Liver (tissue), 9 donors: ENCODE data around the gene PPP2R2D. TPM values are rescaled to one million over a fixed set of nuclear protein-coding genes. Genes with fewer than 3 reads are reported as not detected.

Source experiments
- DNase-seq: peaks from one replicate; pipeline ENCODE4 v3.0.0-alpha.2; 2017; ENCODE audit warnings: low spot score
- H3K27ac ChIP-seq, 2 donors: one replicate each; pipeline ENCODE4 v1.7.0; 2013; ENCODE audit warnings: inconsistent platforms in 2 of 2, low read length in 2 of 2, control low read depth in 1 of 2, low read depth in 1 of 2, mild to moderate bottlenecking in 1 of 2
- H3K27me3 ChIP-seq, 4 donors: one replicate each; pipeline versions ENCODE4 v1.6.1 to v1.7.0; 2013; ENCODE audit warnings: low read length in 3 of 4, inconsistent platforms in 1 of 4, mild to moderate bottlenecking in 1 of 4, moderate library complexity in 1 of 4; ENCODE audit not compliant: control insufficient read depth in 4 of 4, insufficient read depth in 4 of 4
- H3K36me3 ChIP-seq, 4 donors: one replicate each; pipeline versions ENCODE4 v1.6.1 to v1.7.0; 2013; ENCODE audit warnings: low read length in 3 of 4, mild to moderate bottlenecking in 3 of 4, low read depth in 1 of 4, moderate library complexity in 1 of 4; ENCODE audit not compliant: control insufficient read depth in 4 of 4, insufficient read depth in 3 of 4
- H3K4me1 ChIP-seq, 4 donors: one replicate each; pipeline versions ENCODE4 v1.6.1 to v1.7.0; 2013; ENCODE audit warnings: low read length in 3 of 4, mild to moderate bottlenecking in 3 of 4, moderate library complexity in 1 of 4; ENCODE audit not compliant: control insufficient read depth in 4 of 4, insufficient read depth in 4 of 4
- H3K4me3 ChIP-seq, 3 donors: one replicate each; pipeline versions ENCODE4 v1.6.1 to v1.7.0; 2013; ENCODE audit warnings: low read length in 3 of 3, control low read depth in 1 of 3, low read depth in 1 of 3, mild to moderate bottlenecking in 1 of 3
- H3K9ac ChIP-seq, 2 donors: one replicate each; pipeline ENCODE4 v1.7.0; 2013; ENCODE audit warnings: low read length in 2 of 2, mild to moderate bottlenecking in 2 of 2, moderate library complexity in 2 of 2, control low read depth in 1 of 2, low read depth in 1 of 2
- H3K9me3 ChIP-seq, 4 donors: one replicate each; pipeline versions ENCODE4 v1.6.1 to v1.7.0; 2013; ENCODE audit warnings: low read length in 3 of 4; ENCODE audit not compliant: control insufficient read depth in 4 of 4
- EGR1 ChIP-seq, 2 donors: IDR thresholded peaks; 2 replicates each; pipeline ENCODE4 v1.6.1; 2016 to 2018; ENCODE audit warnings: antibody characterized with exemption in 2 of 2, low read depth in 2 of 2
- FOXA1 ChIP-seq: IDR thresholded peaks from 2 replicates; pipeline ENCODE4 v1.6.1; 2016; ENCODE audit warnings: antibody characterized with exemption
- FOXA2 ChIP-seq: IDR thresholded peaks from 2 replicates; pipeline ENCODE4 v1.6.1; 2016; ENCODE audit warnings: antibody characterized with exemption
- GABPA ChIP-seq, 2 donors: IDR thresholded peaks in 1 of 2; conservative IDR thresholded peaks in 1 of 2; 2 replicates each; pipeline ENCODE4 v1.6.1; 2016; ENCODE audit warnings: antibody characterized with exemption in 2 of 2, mild to moderate bottlenecking in 1 of 2, moderate library complexity in 1 of 2
- HNF4A ChIP-seq, 2 donors: conservative IDR thresholded peaks; 2 replicates each; pipeline ENCODE4 v1.6.1; 2016; ENCODE audit warnings: antibody characterized with exemption in 2 of 2, mild to moderate bottlenecking in 2 of 2
- HNF4G ChIP-seq: IDR thresholded peaks from 2 replicates; pipeline ENCODE4 v1.6.1; 2016; ENCODE audit warnings: antibody characterized with exemption
- JUND ChIP-seq, 2 donors: IDR thresholded peaks; 2 replicates each; pipeline ENCODE4 v1.6.1; 2016; ENCODE audit warnings: antibody characterized with exemption in 2 of 2
- MAX ChIP-seq: IDR thresholded peaks from 2 replicates; pipeline ENCODE4 v1.6.1; 2016; ENCODE audit warnings: antibody characterized with exemption
- NR2F2 ChIP-seq: IDR thresholded peaks from 2 replicates; pipeline ENCODE4 v1.6.1; 2016; ENCODE audit warnings: antibody characterized with exemption
- RAD21 ChIP-seq, 2 donors: IDR thresholded peaks; 2 replicates each; pipeline ENCODE4 v1.6.1; 2016; ENCODE audit warnings: antibody characterized with exemption in 2 of 2, mild to moderate bottlenecking in 2 of 2
- RXRA ChIP-seq, 2 donors: IDR thresholded peaks; 2 replicates each; pipeline ENCODE4 v1.6.1; 2017 to 2018; ENCODE audit warnings: antibody characterized with exemption in 2 of 2, mild to moderate bottlenecking in 1 of 2
- SP1 ChIP-seq: IDR thresholded peaks from 2 replicates; pipeline ENCODE4 v1.6.1; 2018; ENCODE audit warnings: antibody characterized with exemption, mild to moderate bottlenecking
- TAF1 ChIP-seq: conservative IDR thresholded peaks from 2 replicates; pipeline ENCODE4 v1.6.1; 2016; ENCODE audit warnings: antibody characterized with exemption, mild to moderate bottlenecking
- WGBS: extraction: QIAGEN DNeasy Blood & Tissue Kit; methylation state at CpG from one replicate; pipeline ENCODE4 v1.1.7; 2013; 5-methylcytosine and 5-hydroxymethylcytosine counted together
- polyA plus RNA-seq, 2 donors: library from polyadenylated mRNA; stranded (reverse) in 1 of 2; unstranded in 1 of 2; fragments of 200-250 nt in 1 of 2; fragments of >200 nt in 1 of 2; fragmentation: Nextera tagmentation in 1 of 2; extraction: Ambion mirVana in 1 of 2; gene quantifications; one replicate each; pipeline versions ENCODE4 v1.2.1 to v1.2.3, GENCODE V29; 2013 to 2015
- total RNA-seq, 2 donors: library from RNA; depleted of rRNA; stranded (reverse); fragments of >200 nt; gene quantifications; one replicate each; pipeline ENCODE4 v1.2.3, GENCODE V29; 2014
- TF ChIP-seq, protein P1 (sequence below): fragments of 150-350 bp; IDR thresholded peaks from 2 replicates; pipeline ENCODE4 v1.5.1; 2017; ENCODE audit warnings: improper control_type of control experiment, low read depth, low read length; ENCODE audit not compliant: missing input control
- TF ChIP-seq, protein P2 (sequence below): IDR thresholded peaks from 2 replicates; pipeline ENCODE4 v1.6.1; 2016; ENCODE audit warnings: antibody characterized with exemption
- TF ChIP-seq, protein P3 (sequence below): IDR thresholded peaks from 2 replicates; pipeline ENCODE4 v1.6.1; 2016; ENCODE audit warnings: antibody characterized with exemption
- donor health status: healthy.
- donor health status: healthy.
- donor health status: healthy.
- donor health status: healthy.
- donor health status: healthy.

The PPP2R2D gene
- total and polyA plus RNA-seq, 4 donors, result 5.9 to 20.5 (median 14.3) TPM

GRCh38 chr10:131909929-131910328, 9.1 kb downstream of the PPP2R2D start (continued):
- TF ChIP-seq JUND (IDR thresholded peaks at IDR 0.05) (no peak), HNF4G (no peak), RXRA (IDR thresholded peaks at IDR 0.05) (no peak)

GRCh38 chr10:131910663-131911314, 10.0 kb downstream of the PPP2R2D start:
- WGBS, result 93% methylated on average over 15 of the region's 15 CpGs
- H3K4me1 ChIP-seq, result peaks cover 2 to 25% (median 16%) of the 10 kb centered on the region in 4 donors
- TF ChIP-seq, protein P1, sequence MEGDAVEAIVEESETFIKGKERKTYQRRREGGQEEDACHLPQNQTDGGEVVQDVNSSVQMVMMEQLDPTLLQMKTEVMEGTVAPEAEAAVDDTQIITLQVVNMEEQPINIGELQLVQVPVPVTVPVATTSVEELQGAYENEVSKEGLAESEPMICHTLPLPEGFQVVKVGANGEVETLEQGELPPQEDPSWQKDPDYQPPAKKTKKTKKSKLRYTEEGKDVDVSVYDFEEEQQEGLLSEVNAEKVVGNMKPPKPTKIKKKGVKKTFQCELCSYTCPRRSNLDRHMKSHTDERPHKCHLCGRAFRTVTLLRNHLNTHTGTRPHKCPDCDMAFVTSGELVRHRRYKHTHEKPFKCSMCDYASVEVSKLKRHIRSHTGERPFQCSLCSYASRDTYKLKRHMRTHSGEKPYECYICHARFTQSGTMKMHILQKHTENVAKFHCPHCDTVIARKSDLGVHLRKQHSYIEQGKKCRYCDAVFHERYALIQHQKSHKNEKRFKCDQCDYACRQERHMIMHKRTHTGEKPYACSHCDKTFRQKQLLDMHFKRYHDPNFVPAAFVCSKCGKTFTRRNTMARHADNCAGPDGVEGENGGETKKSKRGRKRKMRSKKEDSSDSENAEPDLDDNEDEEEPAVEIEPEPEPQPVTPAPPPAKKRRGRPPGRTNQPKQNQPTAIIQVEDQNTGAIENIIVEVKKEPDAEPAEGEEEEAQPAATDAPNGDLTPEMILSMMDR, result no peak
- TF ChIP-seq NR2F2 (no peak), FOXA2 (no peak), RAD21 (IDR thresholded peaks at IDR 0.05) (no peak), MAX (no peak), EGR1 (IDR thresholded peaks at IDR 0.05; ENCODE audit: low read depth in 2 of 2) (no peak), HNF4G (no peak)
- TF ChIP-seq, protein P2, sequence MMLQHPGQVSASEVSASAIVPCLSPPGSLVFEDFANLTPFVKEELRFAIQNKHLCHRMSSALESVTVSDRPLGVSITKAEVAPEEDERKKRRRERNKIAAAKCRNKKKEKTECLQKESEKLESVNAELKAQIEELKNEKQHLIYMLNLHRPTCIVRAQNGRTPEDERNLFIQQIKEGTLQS, result no peak
- TF ChIP-seq, protein P3, sequence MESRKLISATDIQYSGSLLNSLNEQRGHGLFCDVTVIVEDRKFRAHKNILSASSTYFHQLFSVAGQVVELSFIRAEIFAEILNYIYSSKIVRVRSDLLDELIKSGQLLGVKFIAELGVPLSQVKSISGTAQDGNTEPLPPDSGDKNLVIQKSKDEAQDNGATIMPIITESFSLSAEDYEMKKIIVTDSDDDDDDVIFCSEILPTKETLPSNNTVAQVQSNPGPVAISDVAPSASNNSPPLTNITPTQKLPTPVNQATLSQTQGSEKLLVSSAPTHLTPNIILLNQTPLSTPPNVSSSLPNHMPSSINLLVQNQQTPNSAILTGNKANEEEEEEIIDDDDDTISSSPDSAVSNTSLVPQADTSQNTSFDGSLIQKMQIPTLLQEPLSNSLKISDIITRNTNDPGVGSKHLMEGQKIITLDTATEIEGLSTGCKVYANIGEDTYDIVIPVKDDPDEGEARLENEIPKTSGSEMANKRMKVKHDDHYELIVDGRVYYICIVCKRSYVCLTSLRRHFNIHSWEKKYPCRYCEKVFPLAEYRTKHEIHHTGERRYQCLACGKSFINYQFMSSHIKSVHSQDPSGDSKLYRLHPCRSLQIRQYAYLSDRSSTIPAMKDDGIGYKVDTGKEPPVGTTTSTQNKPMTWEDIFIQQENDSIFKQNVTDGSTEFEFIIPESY, result no peak
- no peaks in the 10 kb centered on the region for H3K27me3 ChIP-seq
- H3K9me3 ChIP-seq, result no peaks in the 10 kb centered on the region
- H3K27ac ChIP-seq, result no peak overlapping the region
- peaks cover 0 to 12% (median 1%) of the 10 kb centered on the region in 4 donors for H3K36me3 ChIP-seq
- no peak overlapping the region for H3K9ac ChIP-seq
- DNase-seq, result no peak
- no peak overlapping the region for H3K4me3 ChIP-seq

DNA sequence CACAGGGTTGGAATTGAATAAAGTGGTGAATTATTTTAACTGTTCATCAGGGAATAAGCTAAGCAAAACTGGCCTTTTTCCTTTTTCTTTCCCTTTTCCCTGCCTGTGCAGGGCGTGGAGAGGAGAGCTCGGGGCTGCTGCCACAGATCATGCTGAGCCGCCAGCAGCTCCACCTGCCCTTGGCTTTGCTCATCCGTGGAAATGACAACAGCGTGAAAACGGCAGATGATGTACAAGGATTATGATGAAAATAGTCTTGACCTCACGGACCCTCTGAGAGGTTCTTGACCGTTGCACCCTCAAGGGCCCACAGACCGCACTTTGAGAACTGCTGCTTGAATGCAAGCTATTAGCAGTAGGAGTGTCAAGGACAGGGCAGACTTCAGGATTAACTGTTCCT, 10.6 kb downstream of the PPP2R2D start:
- Histone ChIP-seq H3K36me3 (peaks cover 0 to 12% (median 1%) of the 10 kb centered on the region in 4 donors), H3K4me1 (peaks cover 2 to 18% (median 9%) of the 10 kb centered on the region in 4 donors), H3K27ac (no peak overlapping the region), H3K4me3 (no peak overlapping the region), H3K9ac (no peak overlapping the region), H3K27me3 (no peaks in the 10 kb centered on the region), H3K9me3 (no peaks in the 10 kb centered on the region)
- no peak for DNase-seq
- WGBS, result 80% methylated on average over 9 of the region's 9 CpGs
- TF ChIP-seq RXRA (IDR thresholded peaks at IDR 0.05), result no peak
- no peak for TF ChIP-seq HNF4G
- TF ChIP-seq EGR1 (IDR thresholded peaks at IDR 0.05; ENCODE audit: low read depth in 2 of 2), result no peak
- no peak for TF ChIP-seq NR2F2
- no peak for TF ChIP-seq SP1
- TF ChIP-seq, protein P3, result no peak
- no peak for TF ChIP-seq FOXA2
- TF ChIP-seq, protein P1, result no peak
- TF ChIP-seq TAF1, result no peak
- TF ChIP-seq RAD21 (IDR thresholded peaks at IDR 0.05), result no peak
- TF ChIP-seq, protein P2, result no peak
- no peak for TF ChIP-seq FOXA1
- no peak for TF ChIP-seq GABPA (IDR thresholded peaks at IDR 0.05 in 1 of 2, conservative IDR thresholded peaks at IDR 0.05 in 1 of 2)
- no peak for TF ChIP-seq JUND (IDR thresholded peaks at IDR 0.05)
- TF ChIP-seq HNF4A (conservative IDR thresholded peaks at IDR 0.05), result no peak
